Stomach (tissue), 4 donors: ENCODE data around the gene ZNRD2.
"Not testable (repeated sequence)": the region's sequence is repeated elsewhere in the genome, so short reads cannot be mapped to it uniquely, and the experiment has no call there.

Source experiments
- CTCF ChIP-seq, 7 experiments: fragments of 450-650 bp in 4 of 7; fragments of 200-600 bp in 3 of 7; sonication (generic) in 3 of 7; IDR thresholded peaks; one replicate each; pipeline ENCODE4 v1.5.1; 2016 to 2019; ENCODE audit warnings: antibody characterized with exemption in 7 of 7, control low read depth in 2 of 7, mild to moderate bottlenecking in 1 of 7
- POLR2AphosphoS5 ChIP-seq, 3 donors: sonication (generic); formaldehyde crosslinking; IDR thresholded peaks; one replicate each; pipeline ENCODE4 v1.6.1; 2016; ENCODE audit warnings: antibody characterized with exemption in 3 of 3

GRCh38 chr11:65523631-65523968, 46.7 kb upstream of the ZNRD2 start:
- TF ChIP-seq POLR2AphosphoS5, CTCF (IDR thresholded peaks at IDR 0.05): not testable (repeated sequence)
